NB4 (cell line): ENCODE measurements around the gene EEF1AKMT3.

Source experiments
- DNase-seq: peaks from one replicate; pipeline ENCODE4 v3.0.0; 2010; ENCODE audit warnings: low read depth
- H3K4me3 ChIP-seq: one replicate; pipeline ENCODE4 v1.5.1; 2011; ENCODE audit warnings: mild to moderate bottlenecking, low read depth, low read length, moderate library complexity
- MYC ChIP-seq: IDR thresholded peaks from 2 replicates; pipeline ENCODE4 v1.6.1; 2011; ENCODE audit warnings: low read depth, low read length
- POLR2A ChIP-seq: IDR thresholded peaks from 2 replicates; pipeline ENCODE4 v1.6.1; 2011; ENCODE audit warnings: mild to moderate bottlenecking; ENCODE audit not compliant: insufficient read length; ENCODE audit errors: extremely low read depth
- TF ChIP-seq, protein P1 (sequence below): IDR thresholded peaks from 2 replicates; pipeline ENCODE4 v1.6.1; 2011; ENCODE audit warnings: low read depth, low read length
- TF ChIP-seq, protein P2 (sequence below): IDR thresholded peaks from one replicate; pipeline ENCODE4 v1.5.1; 2012; ENCODE audit warnings: low read depth, low read length

Gene EEF1AKMT3

DNA sequence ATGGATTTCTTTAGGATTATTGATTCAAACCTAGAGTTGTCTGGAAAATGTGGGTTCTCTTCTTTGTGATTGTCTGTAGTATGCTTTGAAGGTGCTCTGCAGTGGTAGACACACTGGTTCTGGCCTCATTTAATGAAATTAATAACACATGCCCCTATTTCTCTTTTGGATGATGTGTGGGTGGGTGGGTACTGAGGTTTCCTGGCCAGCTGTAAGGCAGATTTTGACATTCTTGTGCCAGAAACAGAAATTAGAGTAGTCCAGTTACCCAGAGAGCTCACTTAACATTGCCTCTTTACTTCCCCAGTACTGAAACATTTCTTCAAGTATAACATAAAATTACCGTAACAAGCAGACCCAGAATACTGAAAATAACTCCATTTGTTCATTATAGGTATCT is 24.6 kb downstream of the EEF1AKMT3 start:
- no peak for DNase-seq
- H3K4me3 ChIP-seq = no peak overlapping the region
- TF ChIP-seq, protein P1, sequence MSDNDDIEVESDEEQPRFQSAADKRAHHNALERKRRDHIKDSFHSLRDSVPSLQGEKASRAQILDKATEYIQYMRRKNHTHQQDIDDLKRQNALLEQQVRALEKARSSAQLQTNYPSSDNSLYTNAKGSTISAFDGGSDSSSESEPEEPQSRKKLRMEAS = no peak

DNA sequence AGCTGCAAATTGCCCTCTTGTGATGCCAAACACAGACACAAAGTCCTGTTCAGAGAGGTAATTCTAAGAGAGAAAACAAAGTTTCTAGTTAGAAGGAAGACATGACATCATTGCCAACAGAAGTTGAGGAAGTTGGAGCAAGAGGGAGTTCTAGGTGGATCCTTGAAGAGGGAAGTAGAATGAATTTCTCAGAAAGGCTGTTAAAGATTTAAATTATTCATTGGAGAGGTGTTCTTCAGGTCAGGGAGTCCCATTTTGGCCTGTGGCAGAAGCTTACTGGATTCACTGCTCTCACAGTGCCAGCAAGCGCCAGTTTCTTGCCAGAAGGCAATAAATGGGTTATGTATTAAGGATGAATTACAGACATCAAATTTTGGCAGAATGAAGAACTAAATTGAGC is 25.5 kb downstream of the EEF1AKMT3 start:
- TF ChIP-seq, protein P2, sequence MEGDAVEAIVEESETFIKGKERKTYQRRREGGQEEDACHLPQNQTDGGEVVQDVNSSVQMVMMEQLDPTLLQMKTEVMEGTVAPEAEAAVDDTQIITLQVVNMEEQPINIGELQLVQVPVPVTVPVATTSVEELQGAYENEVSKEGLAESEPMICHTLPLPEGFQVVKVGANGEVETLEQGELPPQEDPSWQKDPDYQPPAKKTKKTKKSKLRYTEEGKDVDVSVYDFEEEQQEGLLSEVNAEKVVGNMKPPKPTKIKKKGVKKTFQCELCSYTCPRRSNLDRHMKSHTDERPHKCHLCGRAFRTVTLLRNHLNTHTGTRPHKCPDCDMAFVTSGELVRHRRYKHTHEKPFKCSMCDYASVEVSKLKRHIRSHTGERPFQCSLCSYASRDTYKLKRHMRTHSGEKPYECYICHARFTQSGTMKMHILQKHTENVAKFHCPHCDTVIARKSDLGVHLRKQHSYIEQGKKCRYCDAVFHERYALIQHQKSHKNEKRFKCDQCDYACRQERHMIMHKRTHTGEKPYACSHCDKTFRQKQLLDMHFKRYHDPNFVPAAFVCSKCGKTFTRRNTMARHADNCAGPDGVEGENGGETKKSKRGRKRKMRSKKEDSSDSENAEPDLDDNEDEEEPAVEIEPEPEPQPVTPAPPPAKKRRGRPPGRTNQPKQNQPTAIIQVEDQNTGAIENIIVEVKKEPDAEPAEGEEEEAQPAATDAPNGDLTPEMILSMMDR = no peak
- TF ChIP-seq, protein P1 = no peak
- no peak for TF ChIP-seq MYC
- TF ChIP-seq POLR2A = no peak
- DNase-seq = no peak
- H3K4me3 ChIP-seq = no peak overlapping the region

DNA sequence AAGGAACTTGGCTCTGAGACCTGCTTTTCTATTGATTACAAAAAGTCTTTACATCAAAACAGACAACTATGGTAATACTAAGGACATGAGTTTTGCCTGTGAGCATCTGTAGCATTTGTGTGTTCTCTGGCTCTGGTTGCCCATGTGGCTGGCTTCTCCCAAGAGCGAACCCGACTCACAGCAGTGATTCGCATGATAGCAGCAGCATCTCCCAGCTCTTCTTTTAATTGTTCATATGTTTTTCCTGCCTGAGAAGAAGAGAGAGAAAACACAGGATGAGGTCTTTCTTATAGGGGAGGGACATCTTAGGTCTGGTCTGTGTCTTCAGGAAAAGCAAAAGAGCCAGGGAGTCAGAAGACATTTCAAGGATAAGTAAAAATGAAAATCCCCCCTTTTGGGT is 28.6 kb downstream of the EEF1AKMT3 start:
- TF ChIP-seq POLR2A (no peak), MYC (no peak)
- TF ChIP-seq, protein P1 = no peak
- TF ChIP-seq, protein P2 = no peak
- no peak for DNase-seq
- H3K4me3 ChIP-seq = no peak overlapping the region

DNA sequence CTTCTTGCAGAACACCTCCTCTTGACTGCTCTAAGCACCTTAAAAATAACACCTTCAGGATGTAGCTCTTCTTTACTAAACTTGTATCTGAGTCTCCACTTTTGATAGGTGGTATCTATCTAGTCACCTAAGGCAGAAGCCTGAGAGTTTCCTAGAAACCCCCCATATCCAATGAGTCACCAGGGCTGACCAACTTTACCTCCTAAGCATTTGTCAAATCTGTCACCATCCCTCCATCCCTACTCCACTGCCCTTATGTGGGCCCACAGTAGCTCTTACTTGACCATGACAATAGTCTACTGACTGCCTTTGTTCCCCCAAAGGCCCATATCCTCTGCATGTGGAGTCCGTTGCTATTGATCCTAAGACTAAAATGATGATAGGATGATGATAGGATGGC is 30.2 kb downstream of the EEF1AKMT3 start:
- H3K4me3 ChIP-seq = no peak overlapping the region
- no peak for DNase-seq
- TF ChIP-seq, protein P2 = no peak
- TF ChIP-seq, protein P1 = no peak
- TF ChIP-seq POLR2A = no peak
- no peak for TF ChIP-seq MYC

DNA sequence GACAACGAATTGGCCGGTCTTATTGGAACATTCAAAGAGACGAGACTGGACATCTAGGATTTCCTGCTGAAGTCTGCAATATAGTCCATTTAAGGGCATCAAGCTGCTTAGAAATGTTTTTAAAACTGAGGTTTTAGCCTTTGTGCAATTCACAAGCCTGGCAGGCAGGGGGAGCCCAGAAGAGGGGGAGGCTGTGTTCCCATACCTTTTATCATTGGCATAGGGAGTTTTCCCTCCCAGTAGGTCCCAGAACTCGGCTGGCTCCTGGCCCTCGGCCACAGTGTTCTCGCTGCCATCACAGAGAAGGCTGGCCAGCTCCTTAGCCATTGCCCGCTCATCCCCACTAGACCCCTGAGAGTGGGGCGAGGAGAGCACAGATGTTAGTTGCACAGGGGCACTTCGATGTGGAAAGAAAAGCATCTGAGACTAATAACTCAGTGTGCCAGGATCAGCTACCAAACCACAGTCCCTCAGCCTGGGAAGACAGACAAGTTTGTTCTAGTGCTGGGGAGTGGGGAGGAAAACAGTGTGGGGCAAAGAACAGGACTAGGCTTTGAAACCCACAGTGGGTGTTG is 31.0 kb downstream of the EEF1AKMT3 start:
- TF ChIP-seq POLR2A (no peak), MYC (no peak)
- TF ChIP-seq, protein P2 = peak; percentile 82
- TF ChIP-seq, protein P1 = no peak

DNA sequence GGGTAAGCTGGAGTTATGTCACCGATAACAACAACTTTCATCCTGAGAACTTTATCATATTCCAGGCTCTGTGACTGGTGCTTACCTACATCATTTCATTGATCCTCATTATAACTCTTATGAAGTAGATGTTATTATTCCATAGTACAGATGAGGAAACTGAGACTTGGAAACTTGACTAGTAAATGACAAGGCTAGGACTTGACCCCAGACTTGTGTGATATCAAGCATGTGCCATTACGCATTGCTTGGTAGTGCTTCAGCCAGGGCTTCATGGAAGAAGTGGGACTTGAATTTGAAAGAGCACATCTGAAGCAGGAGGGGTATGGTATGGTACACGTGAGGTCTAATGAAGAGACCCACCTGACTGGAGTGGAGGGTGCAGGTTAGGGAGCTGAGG is 34.3 kb downstream of the EEF1AKMT3 start:
- no peak for DNase-seq
- no peak overlapping the region for H3K4me3 ChIP-seq
- TF ChIP-seq MYC = no peak
- TF ChIP-seq, protein P1 = no peak
- TF ChIP-seq POLR2A = no peak
- TF ChIP-seq, protein P2 = no peak

More for the DNA sequence above, 31.0 kb downstream of the EEF1AKMT3 start:
- peak; percentile 27 for DNase-seq
- no peak overlapping the region for H3K4me3 ChIP-seq
